PC-9 (cell line): ENCODE results near the gene SLC38A9. TPM values are rescaled to one million over a fixed set of nuclear protein-coding genes. Genes with fewer than 3 reads are reported as not detected.

ENCODE experiments used
- BruUV-seq: library from RNA; stranded (reverse); fragments of 400-500 nt; replicated peaks from 2 replicates; lab custom pipeline; 2021; lab: Mats Ljungman, UMichigan
- CTCF ChIA-PET: fragments of 300-600 bp; sonication (Branson Sonifier 250); formaldehyde crosslinking; loops from one replicate; lab custom pipeline; 2022; ENCODE audit warnings: antibody characterized with exemption; lab: Charles Lee
- POLR2A ChIA-PET: fragments of 300-600 bp; sonication (Branson Sonifier 250); formaldehyde crosslinking; loops from one replicate; lab custom pipeline; 2022; ENCODE audit warnings: antibody characterized with exemption; ENCODE audit not compliant: unreplicated experiment; lab: Charles Lee
- DNase-seq, 2 experiments: peaks; one replicate each; pipeline versions ENCODE4 v3.0.0 to v3.0.0-alpha.2; 2015 to 2022; ENCODE audit warnings: mixed read lengths in 1 of 2
- H2AFZ ChIP-seq: fragments of 200-600 bp; sonication (generic); 2 replicates; pipeline ENCODE4 v1.8.1; 2017; ENCODE audit warnings: antibody characterized with exemption
- H3F3A ChIP-seq: fragments of 200-600 bp; sonication (generic); 2 replicates; pipeline ENCODE4 v1.8.1; 2017; ENCODE audit warnings: antibody characterized with exemption, mild to moderate bottlenecking, low read depth; ENCODE audit not compliant: insufficient read depth
- H3K27ac ChIP-seq: fragments of 200-600 bp; sonication (generic); 2 replicates; pipeline ENCODE4 v1.6.1; 2016; ENCODE audit warnings: mixed run types
- H3K27me3 ChIP-seq: fragments of 200-600 bp; sonication (generic); 2 replicates; pipeline ENCODE4 v1.6.1; 2016; ENCODE audit warnings: low read depth, mixed run types; ENCODE audit not compliant: insufficient read depth
- H3K36me3 ChIP-seq: fragments of 200-600 bp; sonication (generic); 2 replicates; pipeline ENCODE4 v1.6.1; 2016; ENCODE audit warnings: low read depth, mixed run types
- H3K4me1 ChIP-seq: fragments of 200-600 bp; sonication (generic); replicated peaks from 2 replicates; pipeline ENCODE4 v1.6.1; 2016; ENCODE audit warnings: mixed run types; ENCODE audit not compliant: insufficient read depth
- H3K4me2 ChIP-seq: fragments of 200-600 bp; sonication (generic); 2 replicates; pipeline ENCODE4 v1.6.1; 2017; ENCODE audit warnings: mixed run types
- H3K4me3 ChIP-seq: fragments of 200-600 bp; sonication (generic); 2 replicates; pipeline ENCODE4 v1.6.1; 2016; ENCODE audit warnings: mixed run types
- H3K79me2 ChIP-seq: fragments of 200-600 bp; sonication (generic); 2 replicates; pipeline ENCODE4 v1.6.1; 2017; ENCODE audit warnings: low read depth, mixed run types
- H3K9me2 ChIP-seq: fragments of 200-600 bp; sonication (generic); 2 replicates; pipeline ENCODE4 v1.8.1; 2017; ENCODE audit warnings: mild to moderate bottlenecking; ENCODE audit not compliant: insufficient read depth
- H3K9me3 ChIP-seq: fragments of 200-600 bp; sonication (generic); 2 replicates; pipeline ENCODE4 v1.8.1; 2016; ENCODE audit warnings: low read depth; ENCODE audit not compliant: insufficient read depth
- H4K20me1 ChIP-seq: fragments of 200-600 bp; sonication (generic); 2 replicates; pipeline ENCODE4 v1.8.1; 2017; ENCODE audit not compliant: insufficient read depth
- CTCF ChIP-seq: fragments of 200-600 bp; sonication (generic); conservative IDR thresholded peaks from 2 replicates; pipeline ENCODE4 v1.6.1; 2017; ENCODE audit warnings: mixed run types, antibody characterized with exemption, mild to moderate bottlenecking, moderate library complexity
- EZH2 ChIP-seq: fragments of 200-600 bp; sonication (generic); IDR thresholded peaks from 2 replicates; pipeline ENCODE4 v1.8.0; 2017; ENCODE audit warnings: antibody characterized with exemption, low read depth
- intact Hi-C: fragments of 100-400 bp; cut with micrococcal nuclease; formaldehyde crosslinking; loops from one replicate; pipeline ENCODE4 v1.10.0; 2022; ENCODE audit not compliant: unreplicated experiment
- total RNA-seq: library from RNA; stranded (reverse); gene quantifications from 2 replicates; pipeline ENCODE4 v1.2.3, GENCODE V29; 2021

The SLC38A9 gene
- total RNA-seq, 1 experiment from 2014 or later, result 26.6 TPM

- H4K20me1 ChIP-seq, result no peaks in the 10 kb centered on the region
- DNase-seq, result no peak
- no peak for TF ChIP-seq EZH2
- TF ChIP-seq CTCF, result no peak
- no peak overlapping the region for H3K4me2 ChIP-seq
- H3F3A ChIP-seq, result 0 out of 2 replicates have a peak, but pooled peaks cover 4% of the 10 kb centered on the region
- peaks cover 6% of the 10 kb centered on the region; the same call in 1 of the 2 replicates for H3K36me3 ChIP-seq
- H3K4me1 ChIP-seq, result no peaks in the 10 kb centered on the region
- ChIA-PET CTCF (no interaction called here), POLR2A (interaction anchor here (0.6 kb wide), 1 partner anchor 75 kb away, joined by 4 read pairs; no protein-coding TSS in a partner anchor)
- H3K9me2 ChIP-seq, result no peaks in the 10 kb centered on the region
- no peak overlapping the region for H2AFZ ChIP-seq
- H3K79me2 ChIP-seq, result no peaks in the 10 kb centered on the region
- H3K9me3 ChIP-seq, result no peaks in the 10 kb centered on the region
- no peaks in the 10 kb centered on the region for H3K27me3 ChIP-seq
- intact Hi-C loops, result no loop called here
- no TSS peak for BruUV-seq
- no peak overlapping the region for H3K4me3 ChIP-seq
- no peak overlapping the region for H3K27ac ChIP-seq
Observed at GRCh38 chr5:55680353-55680752, 31.8 kb downstream of the SLC38A9 start.

GRCh38 chr5:55679556-55679955 is 32.6 kb downstream of the SLC38A9 start:
- Histone ChIP-seq H3F3A (0 out of 2 replicates have a peak, but pooled peaks cover 4% of the 10 kb centered on the region), H3K79me2 (no peaks in the 10 kb centered on the region), H3K9me3 (no peaks in the 10 kb centered on the region), H3K4me3 (no peak overlapping the region), H3K27ac (no peak overlapping the region), H3K4me1 (no peaks in the 10 kb centered on the region), H2AFZ (no peak overlapping the region), H4K20me1 (no peaks in the 10 kb centered on the region), H3K36me3 (0 out of 2 replicates have a peak, but pooled peaks cover 6% of the 10 kb centered on the region), H3K9me2 (no peaks in the 10 kb centered on the region), H3K27me3 (no peaks in the 10 kb centered on the region), H3K4me2 (no peak overlapping the region)
- no TSS peak for BruUV-seq
- no peak for TF ChIP-seq CTCF
- no peak for TF ChIP-seq EZH2
- intact Hi-C loops, result no loop called here
- ChIA-PET CTCF (interaction anchor here (0.6 kb wide), 1 partner anchor 19 kb away, joined by 3 read pairs; no protein-coding TSS in a partner anchor), POLR2A (no interaction called here)
- no peak for DNase-seq

GRCh38 chr5:55675119-55675518 is 37.0 kb downstream of the SLC38A9 start:
- Histone ChIP-seq H3K36me3 (no peaks in the 10 kb centered on the region; the same call in 1 of the 2 replicates), H2AFZ (no peak overlapping the region), H3K4me2 (no peak overlapping the region), H3K4me3 (no peak overlapping the region), H3K4me1 (no peaks in the 10 kb centered on the region), H3K9me3 (no peaks in the 10 kb centered on the region), H3K9me2 (no peaks in the 10 kb centered on the region), H3F3A (0 out of 2 replicates have a peak, but pooled peaks cover 5% of the 10 kb centered on the region), H3K79me2 (no peaks in the 10 kb centered on the region), H4K20me1 (no peaks in the 10 kb centered on the region), H3K27ac (no peak overlapping the region), H3K27me3 (no peaks in the 10 kb centered on the region)
- no peak for DNase-seq
- no TSS peak for BruUV-seq
- ChIA-PET CTCF (no interaction called here), POLR2A (no interaction called here)
- intact Hi-C loops, result no loop called here
- TF ChIP-seq CTCF (no peak), EZH2 (no peak)
